Prostate gland (tissue), 2 donors: ENCODE results near the gene PPFIA1. TPM values are rescaled to one million over a fixed set of nuclear protein-coding genes. Genes with fewer than 3 reads are reported as not detected.

Source experiments
- DNase-seq: peaks from one replicate; pipeline ENCODE4 v3.0.0-alpha.2; 2019; ENCODE audit warnings: low spot score
- H3K27ac ChIP-seq, 2 donors: fragments of 200-600 bp; sonication (generic); 2 replicates each; pipeline ENCODE4 v1.5.1; 2017 to 2019
- H3K27me3 ChIP-seq: fragments of 200-600 bp; sonication (generic); replicated peaks from 2 replicates; pipeline ENCODE4 v1.5.1; 2019; ENCODE audit not compliant: insufficient read depth
- H3K36me3 ChIP-seq, 2 donors: fragments of 200-600 bp; sonication (generic); 1 replicate in 1 of 2; 2 replicates in 1 of 2; pipeline versions ENCODE4 v1.5.1 to v1.8.1; 2017 to 2019
- H3K4me1 ChIP-seq: fragments of 200-600 bp; sonication (generic); replicated peaks from 2 replicates; pipeline ENCODE4 v1.5.1; 2019
- H3K4me3 ChIP-seq, 2 donors: fragments of 200-600 bp; sonication (generic); 2 replicates each; pipeline ENCODE4 v1.5.1; 2017 to 2019
- H3K9me3 ChIP-seq: fragments of 200-600 bp; sonication (generic); 2 replicates; pipeline ENCODE4 v1.5.1; 2017
- POLR2A ChIP-seq: fragments of 450-650 bp; IDR thresholded peaks from one replicate; pipeline ENCODE4 v1.6.1; 2016; ENCODE audit warnings: antibody characterized with exemption, mild to moderate bottlenecking
- POLR2AphosphoS5 ChIP-seq: sonication (generic); formaldehyde crosslinking; IDR thresholded peaks from one replicate; pipeline ENCODE4 v1.6.1; 2017; ENCODE audit warnings: antibody characterized with exemption
- WGBS: methylation state at CpG from one replicate; pipeline ENCODE4 v1.1.5; 2018; 5-methylcytosine and 5-hydroxymethylcytosine counted together
- intact Hi-C: fragments of 100-400 bp; cut with DNase I; formaldehyde crosslinking; loops from one replicate; pipeline ENCODE4 v1.14.2; 2022
- total RNA-seq, 2 donors: library from RNA; depleted of rRNA; stranded (reverse); fragments of >200 nt; gene quantifications; one replicate each; pipeline ENCODE4 v1.1.0, GENCODE V29; 2016
- TF ChIP-seq, protein P1 (sequence below), 4 experiments: fragments of 200-600 bp in 2 of 4; fragments of 450-650 bp in 2 of 4; sonication (generic) in 2 of 4; IDR thresholded peaks; 1 replicate in 3 of 4; 2 replicates in 1 of 4; pipeline ENCODE4 v1.5.1; 2016 to 2019; ENCODE audit warnings: antibody characterized with exemption in 4 of 4, mild to moderate bottlenecking in 2 of 4, moderate library complexity in 2 of 4

PPFIA1 gene
- total RNA-seq, 2 donors from 2014 or later = 29.1 to 61.8 TPM

- DNase-seq = no peak
- H3K27ac ChIP-seq = no peak overlapping the region
- WGBS = 81% methylated on average over 25 of the region's 25 CpGs
- no peaks in the 10 kb centered on the region for H3K4me1 ChIP-seq
- intact Hi-C loops = no loop called here
- H3K9me3 ChIP-seq = no peaks in the 10 kb centered on the region
- TF ChIP-seq, protein P1, sequence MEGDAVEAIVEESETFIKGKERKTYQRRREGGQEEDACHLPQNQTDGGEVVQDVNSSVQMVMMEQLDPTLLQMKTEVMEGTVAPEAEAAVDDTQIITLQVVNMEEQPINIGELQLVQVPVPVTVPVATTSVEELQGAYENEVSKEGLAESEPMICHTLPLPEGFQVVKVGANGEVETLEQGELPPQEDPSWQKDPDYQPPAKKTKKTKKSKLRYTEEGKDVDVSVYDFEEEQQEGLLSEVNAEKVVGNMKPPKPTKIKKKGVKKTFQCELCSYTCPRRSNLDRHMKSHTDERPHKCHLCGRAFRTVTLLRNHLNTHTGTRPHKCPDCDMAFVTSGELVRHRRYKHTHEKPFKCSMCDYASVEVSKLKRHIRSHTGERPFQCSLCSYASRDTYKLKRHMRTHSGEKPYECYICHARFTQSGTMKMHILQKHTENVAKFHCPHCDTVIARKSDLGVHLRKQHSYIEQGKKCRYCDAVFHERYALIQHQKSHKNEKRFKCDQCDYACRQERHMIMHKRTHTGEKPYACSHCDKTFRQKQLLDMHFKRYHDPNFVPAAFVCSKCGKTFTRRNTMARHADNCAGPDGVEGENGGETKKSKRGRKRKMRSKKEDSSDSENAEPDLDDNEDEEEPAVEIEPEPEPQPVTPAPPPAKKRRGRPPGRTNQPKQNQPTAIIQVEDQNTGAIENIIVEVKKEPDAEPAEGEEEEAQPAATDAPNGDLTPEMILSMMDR (IDR thresholded peaks at IDR 0.05) = no peak
- TF ChIP-seq POLR2A (no peak), POLR2AphosphoS5 (no peak)
- H3K4me3 ChIP-seq = no peak overlapping the region
- H3K27me3 ChIP-seq = no peaks in the 10 kb centered on the region
- H3K36me3 ChIP-seq = peaks cover 0 to 10% of the 10 kb centered on the region in 2 donors
These were observed 94.5 kb downstream of the PPFIA1 start for GRCh38 chr11:70364745-70365543.

DNA sequence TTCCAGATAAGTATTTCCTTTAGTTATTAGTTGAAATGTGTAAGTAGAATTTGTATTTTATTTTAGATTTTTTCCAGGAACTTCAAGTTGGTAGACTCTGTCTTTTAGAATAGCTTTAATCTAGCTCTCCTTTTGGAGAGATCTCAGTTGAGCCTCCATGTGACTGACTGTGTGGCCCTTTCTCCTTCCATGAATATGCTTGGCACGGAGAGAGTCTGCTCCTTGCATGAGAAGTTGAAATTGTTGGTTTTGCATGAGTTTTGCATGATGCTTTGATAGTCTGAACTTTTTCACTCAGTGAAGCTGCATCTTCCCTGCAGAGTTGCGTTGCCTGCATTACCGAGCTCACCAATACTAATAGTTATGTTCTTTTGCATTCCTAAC lies 95.0 kb downstream of the PPFIA1 start:
- H3K9me3 ChIP-seq = no peaks in the 10 kb centered on the region
- intact Hi-C loops = no loop called here
- H3K4me3 ChIP-seq = no peak overlapping the region
- DNase-seq = no peak
- no peak for TF ChIP-seq POLR2AphosphoS5
- no peak for TF ChIP-seq POLR2A
- TF ChIP-seq, protein P1 (IDR thresholded peaks at IDR 0.05) = no peak
- H3K36me3 ChIP-seq = peaks cover 0 to 10% of the 10 kb centered on the region in 2 donors
- 82% methylated on average over 3 of the region's 3 CpGs for WGBS
- H3K27ac ChIP-seq = no peak overlapping the region
- H3K27me3 ChIP-seq = no peaks in the 10 kb centered on the region
- H3K4me1 ChIP-seq = no peaks in the 10 kb centered on the region

GRCh38 chr11:70367071-70367470 lies 96.6 kb downstream of the PPFIA1 start:
- no peak overlapping the region for H3K4me3 ChIP-seq
- TF ChIP-seq, protein P1 (IDR thresholded peaks at IDR 0.05) = no peak
- TF ChIP-seq POLR2A (no peak), POLR2AphosphoS5 (no peak)
- no peak for DNase-seq

GRCh38 chr11:70368961-70369360 lies 98.5 kb downstream of the PPFIA1 start:
- intact Hi-C loops = no loop called here
- no peak overlapping the region for H3K27ac ChIP-seq
- H3K36me3 ChIP-seq = no peaks in the 10 kb centered on the region
- no peak for DNase-seq
- H3K4me3 ChIP-seq = no peak overlapping the region
- H3K9me3 ChIP-seq = no peaks in the 10 kb centered on the region
- H3K4me1 ChIP-seq = no peaks in the 10 kb centered on the region
- WGBS = 97% methylated on average over 2 of the region's 2 CpGs
- no peak for TF ChIP-seq POLR2AphosphoS5
- no peaks in the 10 kb centered on the region for H3K27me3 ChIP-seq

More at GRCh38 chr11:70367071-70367470, 96.6 kb downstream of the PPFIA1 start:
- Histone ChIP-seq H3K27me3 (no peaks in the 10 kb centered on the region), H3K27ac (no peak overlapping the region), H3K9me3 (no peaks in the 10 kb centered on the region), H3K4me1 (no peaks in the 10 kb centered on the region), H3K36me3 (peaks cover 0 to 8% of the 10 kb centered on the region in 2 donors)
- intact Hi-C loops = no loop called here
- 83% methylated on average over 8 of the region's 8 CpGs for WGBS

DNA sequence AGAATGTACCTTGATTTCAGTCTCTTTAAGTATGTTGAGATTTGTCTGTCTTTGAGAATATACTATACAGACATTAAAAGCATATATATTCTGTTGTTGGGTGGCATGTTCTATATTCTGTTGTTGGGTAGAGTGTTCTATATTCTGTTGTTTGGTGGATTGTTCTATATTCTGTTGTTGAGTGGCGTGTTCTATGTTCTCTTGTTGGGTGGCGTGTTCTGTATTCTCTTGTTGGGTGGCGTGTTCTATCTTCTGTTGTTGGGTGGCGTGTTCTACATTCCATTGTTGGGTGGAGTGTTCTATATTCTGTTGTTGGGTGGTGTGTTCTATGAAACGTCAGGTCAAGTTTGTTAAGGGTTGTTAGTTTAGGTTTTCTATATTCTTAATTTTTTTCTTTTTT lies 100.8 kb downstream of the PPFIA1 start:
- Histone ChIP-seq H3K4me3 (no peak overlapping the region), H3K4me1 (no peaks in the 10 kb centered on the region), H3K27ac (no peak overlapping the region), H3K36me3 (no peaks in the 10 kb centered on the region), H3K9me3 (no peaks in the 10 kb centered on the region), H3K27me3 (no peaks in the 10 kb centered on the region)
- no peak for DNase-seq
- WGBS = 64% methylated on average over 5 of the region's 5 CpGs
- no peak for TF ChIP-seq POLR2A
- TF ChIP-seq, protein P1 (IDR thresholded peaks at IDR 0.05) = no peak
- no peak for TF ChIP-seq POLR2AphosphoS5
- intact Hi-C loops = no loop called here
